HG03521 (cell line): ENCODE results near the gene PITPNC1.
"Not testable (repeated sequence)": the region's sequence is repeated elsewhere in the genome, so short reads cannot be mapped to it uniquely, and the experiment has no call there.

Experiments used
- ATAC-seq: cut with Tn5 transposase; IDR thresholded peaks from one replicate; pipeline ENCODE4 v1.9.1; 2021; ENCODE audit warnings: mild to moderate bottlenecking, moderate library complexity; ENCODE audit not compliant: unreplicated experiment

The PITPNC1 gene

DNA sequence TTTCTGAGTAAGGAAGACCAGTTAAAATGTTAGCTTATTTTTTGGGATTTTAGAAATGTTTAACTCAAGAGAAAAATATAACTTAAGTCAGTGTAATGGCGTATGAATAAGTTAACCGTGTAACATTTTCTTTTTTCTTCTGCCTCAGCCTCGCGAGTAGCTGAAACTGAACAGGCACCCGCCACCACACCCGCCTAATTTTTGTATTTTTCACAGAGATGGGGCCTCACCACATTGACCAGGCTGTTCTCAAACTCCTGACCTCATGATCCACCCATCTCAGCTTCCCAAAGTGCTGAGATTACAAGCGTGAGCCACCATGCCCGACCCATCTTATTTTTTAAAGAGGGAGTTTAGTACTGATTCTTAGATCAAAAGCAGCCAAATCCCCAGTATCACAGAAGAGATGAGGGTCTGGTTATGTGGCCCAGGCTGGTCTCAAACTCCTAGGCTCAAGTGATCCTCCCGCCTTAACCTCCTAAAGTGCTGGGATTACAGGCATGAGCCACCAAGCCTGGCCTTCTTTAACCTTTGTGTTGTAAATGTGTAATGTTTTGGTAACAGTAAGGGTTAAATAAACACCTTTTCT, 16.8 kb downstream of the PITPNC1 start:
- ATAC-seq = no peak

- no peak for ATAC-seq
These were observed 22.6 kb downstream of the PITPNC1 start for GRCh38 chr17:67399676-67400075.

- no peak for ATAC-seq
These were observed 23.1 kb downstream of the PITPNC1 start for GRCh38 chr17:67400193-67400592.

- no peak for ATAC-seq
These were observed 24.0 kb downstream of the PITPNC1 start for GRCh38 chr17:67401106-67401505.

DNA sequence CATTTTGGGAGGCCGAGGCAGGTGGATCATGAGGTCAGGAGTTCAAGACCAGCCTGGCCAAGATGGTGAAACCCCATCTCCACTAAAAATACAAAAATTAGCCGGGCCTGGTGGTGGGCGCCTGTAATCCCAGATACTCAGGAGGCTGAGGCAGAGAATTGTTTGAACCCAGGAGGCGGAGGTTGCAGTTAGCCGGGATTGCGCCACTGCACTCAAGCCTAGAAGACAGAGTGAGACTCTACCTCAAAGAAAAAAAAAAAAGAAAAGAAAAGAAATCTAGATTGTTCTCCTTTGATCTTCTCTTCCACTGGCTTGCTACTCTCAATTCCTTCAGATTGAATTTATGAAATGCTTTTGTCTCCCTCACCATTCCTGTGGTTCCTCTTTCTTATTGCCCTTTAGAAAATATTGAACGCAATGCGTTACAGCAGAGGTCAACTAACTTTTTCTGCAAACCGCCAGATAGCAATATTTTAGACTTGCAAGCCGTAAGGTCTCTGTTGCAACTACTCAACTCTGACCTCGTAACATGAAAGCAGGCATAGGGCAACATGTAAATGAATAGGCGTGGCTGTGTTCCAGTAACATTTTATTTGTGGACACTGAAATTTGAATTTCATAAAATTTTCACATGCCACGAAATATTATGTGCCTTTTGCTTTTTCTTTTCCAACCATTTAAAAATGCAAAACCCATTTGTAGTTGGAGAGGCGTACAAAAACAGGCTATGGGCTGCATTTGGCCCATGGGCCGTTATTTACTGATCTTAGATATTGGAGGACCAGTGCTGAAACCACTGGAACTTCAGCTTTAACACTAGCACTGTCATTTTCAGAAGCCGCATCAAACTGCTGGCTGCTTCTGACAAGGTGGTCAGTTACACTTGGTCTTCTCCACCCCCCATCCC, 24.8 kb downstream of the PITPNC1 start:
- no peak for ATAC-seq

GRCh38 chr17:67403065-67403464, 26.0 kb downstream of the PITPNC1 start:
- no peak for ATAC-seq

DNA sequence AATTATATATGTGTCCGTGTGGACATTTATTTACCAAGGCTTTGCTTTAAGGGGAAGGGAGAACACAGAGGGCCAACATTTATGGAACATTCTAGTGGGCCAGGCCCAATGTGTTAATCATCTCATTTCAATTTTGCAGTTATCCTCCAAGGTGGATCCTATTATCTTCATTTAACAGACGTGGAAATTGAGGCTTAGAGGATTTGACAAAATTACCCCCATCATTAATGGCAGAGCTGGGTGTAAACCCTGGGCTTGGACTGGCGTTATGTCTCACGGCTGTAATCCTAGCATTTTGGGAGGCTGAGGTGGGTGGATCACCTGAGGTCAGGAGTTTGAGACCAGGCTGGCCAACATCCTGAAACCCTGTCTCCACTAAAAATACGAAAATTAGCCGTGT, 26.4 kb downstream of the PITPNC1 start:
- ATAC-seq = no peak

- ATAC-seq = not testable (repeated sequence)
These were observed 31.4 kb downstream of the PITPNC1 start for GRCh38 chr17:67408455-67408830.

DNA sequence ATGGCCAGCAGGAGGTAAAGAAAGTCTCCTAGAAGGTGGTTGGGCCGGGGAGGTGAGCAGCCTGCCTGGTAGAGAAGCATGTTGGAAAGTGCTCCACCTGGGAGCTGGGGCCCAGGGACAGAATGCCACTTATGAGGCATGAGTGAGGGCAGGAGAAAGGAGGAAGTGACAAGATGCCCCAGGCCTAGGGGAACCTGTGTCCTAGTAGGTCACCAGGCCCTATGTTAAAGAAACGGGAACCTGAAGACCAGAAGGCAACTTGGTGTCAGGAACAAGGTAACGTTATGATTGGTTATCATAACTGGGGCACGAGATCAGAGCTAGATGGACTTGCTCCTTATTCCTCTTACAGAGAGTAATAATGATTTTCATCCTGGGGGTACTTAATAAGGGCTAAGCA, 34.3 kb downstream of the PITPNC1 start:
- ATAC-seq = no peak

DNA sequence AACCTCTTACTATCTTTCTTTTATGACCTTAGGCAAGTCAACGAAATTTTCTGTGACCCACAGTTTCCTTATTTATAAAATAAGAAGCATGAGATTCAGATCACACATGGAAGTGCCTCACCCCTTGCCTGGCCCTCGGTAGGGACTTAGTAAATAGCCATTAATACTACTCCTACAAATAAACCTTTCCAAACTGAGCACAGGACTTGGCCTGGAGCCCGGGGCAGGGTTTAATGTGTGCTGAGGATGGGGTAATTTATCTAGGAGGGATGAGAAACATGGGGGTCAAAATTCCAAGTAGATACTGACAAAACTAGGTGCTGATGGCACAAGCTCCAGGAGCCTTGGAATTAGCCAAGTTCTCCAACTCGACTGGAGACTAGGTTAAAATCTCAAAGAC, 35.0 kb downstream of the PITPNC1 start:
- ATAC-seq = no peak

DNA sequence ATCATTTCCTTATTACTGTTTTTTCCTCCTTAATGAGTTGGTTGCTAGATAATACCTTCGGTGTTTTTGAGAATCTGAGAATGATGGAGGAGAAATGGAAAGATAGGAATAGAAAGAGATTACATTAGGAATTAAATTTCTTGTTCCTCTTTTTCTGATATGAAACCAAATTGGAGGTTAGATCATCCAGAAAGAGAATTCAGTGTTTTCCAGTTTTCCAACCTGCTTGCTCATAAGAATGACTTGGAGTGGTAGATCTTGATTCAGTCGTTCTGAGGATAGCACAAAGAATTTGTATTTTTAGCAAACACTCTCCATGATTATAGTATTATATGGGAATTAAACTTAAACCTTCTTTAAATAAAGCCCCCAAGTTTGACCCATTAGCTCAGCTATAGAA, 35.9 kb downstream of the PITPNC1 start:
- ATAC-seq = no peak

- no peak for ATAC-seq
These were observed 36.3 kb downstream of the PITPNC1 start for GRCh38 chr17:67413388-67413787.

GRCh38 chr17:67414130-67414529, 37.0 kb downstream of the PITPNC1 start:
- ATAC-seq = no peak

DNA sequence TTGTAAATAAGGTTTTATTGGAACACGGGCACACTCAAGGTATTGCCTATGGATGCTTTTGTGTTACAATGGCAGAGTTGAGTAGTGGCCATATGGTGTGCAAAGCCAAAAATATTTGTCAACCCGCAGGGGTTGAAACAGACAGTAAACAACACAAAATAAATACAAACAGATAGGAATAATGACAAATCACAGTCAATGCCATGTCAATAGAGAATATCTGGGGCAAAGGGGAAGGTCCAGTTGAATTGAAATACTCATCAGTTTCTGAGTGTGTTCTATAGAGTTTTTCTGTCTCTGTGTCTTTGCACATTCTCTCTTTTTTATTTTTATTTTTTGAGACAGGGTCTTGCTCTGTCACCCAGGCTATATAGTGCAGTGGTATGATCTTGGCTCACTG, 37.5 kb downstream of the PITPNC1 start:
- ATAC-seq = no peak

GRCh38 chr17:67415291-67415690, 38.2 kb downstream of the PITPNC1 start:
- no peak for ATAC-seq

DNA sequence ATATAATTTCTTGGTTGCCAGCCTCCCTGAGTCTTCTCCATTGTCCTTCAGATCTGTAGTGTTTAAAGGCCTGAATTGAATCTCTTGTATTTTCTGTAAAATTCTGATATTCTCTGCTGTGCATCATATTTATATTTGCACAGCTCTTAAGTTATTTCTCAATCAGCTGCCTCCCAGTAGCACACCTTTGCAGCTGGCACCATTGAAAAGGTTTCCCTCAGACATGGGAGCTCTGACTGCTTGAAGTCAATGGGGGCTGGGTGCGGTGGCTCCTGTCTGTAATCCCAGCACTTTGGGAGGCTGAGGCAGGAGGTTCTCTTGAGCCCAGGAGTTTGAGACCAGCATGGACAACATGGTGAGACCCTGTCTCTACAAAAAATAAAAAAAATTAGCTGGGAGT, 40.4 kb downstream of the PITPNC1 start:
- no peak for ATAC-seq

DNA sequence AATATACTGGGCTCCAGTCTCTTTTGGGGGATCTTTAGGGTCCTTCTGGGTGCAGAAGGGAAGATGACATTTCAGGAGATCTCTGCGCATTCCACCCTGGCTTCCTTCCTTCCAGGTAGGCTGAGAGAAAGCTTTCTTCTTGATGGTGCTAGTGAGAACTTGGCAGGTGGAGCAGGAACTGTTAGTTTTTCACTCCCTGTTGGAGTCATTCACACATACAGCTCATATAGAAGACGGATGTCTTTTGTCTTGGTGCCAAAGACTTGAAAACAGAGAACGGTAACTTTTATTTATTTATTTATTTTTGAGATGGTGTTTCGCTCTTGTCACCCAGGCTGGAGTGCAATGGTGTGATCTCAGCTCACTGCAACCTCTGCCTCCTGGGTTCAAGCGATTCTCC, 43.9 kb downstream of the PITPNC1 start:
- no peak for ATAC-seq

- no peak for ATAC-seq
These were observed 44.8 kb downstream of the PITPNC1 start for GRCh38 chr17:67421869-67422273.

DNA sequence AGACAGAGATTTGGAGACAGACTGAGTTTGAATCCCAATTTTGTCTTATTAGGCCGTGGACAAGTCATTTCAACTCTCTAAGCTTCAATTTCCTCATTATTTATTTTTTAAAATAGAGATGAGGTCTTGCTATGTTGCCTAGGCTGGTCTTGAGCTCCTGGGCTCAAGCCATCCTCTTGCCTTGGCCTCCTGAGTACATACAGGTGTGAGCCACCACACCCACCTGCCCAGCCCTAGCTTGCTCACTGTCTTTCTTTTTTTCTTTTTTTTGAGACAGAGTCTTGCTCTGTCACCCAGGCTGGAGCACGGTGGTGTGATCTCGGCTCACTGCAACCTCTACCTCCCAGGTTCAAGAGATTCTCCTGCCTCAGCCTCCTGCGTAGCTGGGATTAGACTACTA, 45.2 kb downstream of the PITPNC1 start:
- not testable (repeated sequence) for ATAC-seq

GRCh38 chr17:67422897-67423296, 45.8 kb downstream of the PITPNC1 start:
- no peak for ATAC-seq

DNA sequence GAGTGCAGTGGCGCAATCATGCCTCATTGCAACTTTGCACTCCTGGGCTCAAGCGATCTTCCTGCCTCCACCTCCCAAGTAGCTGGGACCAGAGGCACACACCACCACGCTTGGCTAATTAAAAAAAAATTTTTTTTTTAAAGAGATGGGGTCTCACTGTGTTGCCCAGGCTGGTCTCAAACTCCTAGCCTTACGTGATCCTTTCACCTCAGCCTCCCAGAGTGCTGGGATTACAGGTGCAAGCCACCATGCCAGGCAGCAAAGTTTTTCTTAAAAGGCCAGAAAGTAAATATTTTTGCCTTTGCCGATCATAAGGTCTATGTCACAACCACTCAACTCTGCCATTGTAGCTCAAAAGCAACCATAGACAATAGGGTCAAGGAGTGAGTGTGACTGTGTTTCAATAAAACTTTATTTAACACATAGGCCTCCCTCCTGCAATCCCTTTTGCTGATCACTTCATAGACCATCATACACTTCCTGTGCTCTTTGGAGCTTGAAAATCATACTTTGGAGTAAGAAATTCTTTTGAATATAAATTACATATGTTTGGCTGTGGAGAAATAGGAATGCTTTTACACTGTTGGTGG, 48.6 kb downstream of the PITPNC1 start:
- ATAC-seq = no peak

GRCh38 chr17:67427424-67427823, 50.3 kb downstream of the PITPNC1 start:
- no peak for ATAC-seq
